NCI-H524 treated with DMSO at 0.1 percent for 48 hours (cell line): ENCODE results near the gene LRRIQ4.

Source experiments
- DNase-seq: peaks from one replicate; lab custom pipeline; 2025; lab: John Stamatoyannopoulos, UW

LRRIQ4 gene

DNA sequence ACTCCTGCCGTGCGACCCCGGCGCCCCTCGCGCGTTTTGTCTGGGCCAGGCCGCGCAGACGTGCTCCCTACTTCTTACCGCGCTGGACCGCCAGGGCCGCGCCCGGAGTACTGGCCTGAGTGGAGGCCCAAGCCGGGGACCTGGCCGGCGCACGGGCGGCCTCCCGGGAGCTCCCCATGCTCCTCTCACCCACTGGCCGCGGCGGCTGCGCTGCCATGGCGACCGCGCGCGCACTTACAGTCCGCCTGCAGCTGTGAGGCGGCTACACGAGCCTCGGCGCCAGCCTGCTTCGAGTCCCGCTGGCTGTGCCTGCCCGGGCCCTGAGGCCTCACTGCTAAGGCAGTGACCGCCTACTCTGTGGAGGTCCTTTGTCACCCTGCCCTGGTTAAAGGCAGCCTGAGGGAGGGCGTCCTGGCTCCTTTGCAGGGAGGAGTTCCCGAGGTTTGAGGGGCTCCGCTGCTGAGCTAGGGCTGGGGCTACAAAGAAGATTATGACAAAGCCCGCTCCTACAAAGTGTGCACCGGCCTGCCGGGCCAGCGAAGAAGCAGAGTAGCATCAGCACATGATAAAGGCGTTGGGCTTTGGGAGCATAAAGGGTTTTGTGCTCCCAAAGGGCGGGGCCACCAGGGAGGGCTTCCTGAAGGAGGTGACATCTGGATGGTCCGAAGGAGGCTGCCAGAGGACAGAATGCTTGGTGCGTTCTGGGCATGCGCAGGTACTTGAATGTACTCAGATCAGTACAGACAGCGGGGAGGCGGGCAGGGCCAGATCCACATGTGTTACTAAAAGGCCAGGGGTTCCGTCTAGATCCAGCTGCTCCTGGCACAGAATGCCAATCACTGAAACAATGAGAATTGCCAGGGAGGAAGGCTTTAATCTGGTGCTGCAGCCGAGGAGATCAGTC, at the start of gene LRRIQ4, which contains the start of gene LRRC34:
Gene LRRIQ4, plus strand, starts transcription at position 539 of the 904 bp plus-strand sequence. CDS start 9,052 bp downstream, outside the sequence.
Gene LRRC34, minus strand, starts transcription at position 573 of the 904 bp plus-strand sequence. Its CDS starts 356 bp downstream, at position 217.
- peak; percentile 86 for DNase-seq

GRCh38 chr3:169764312-169764881, 48.3 kb upstream of the LRRIQ4 start:
- DNase-seq = no peak

DNA sequence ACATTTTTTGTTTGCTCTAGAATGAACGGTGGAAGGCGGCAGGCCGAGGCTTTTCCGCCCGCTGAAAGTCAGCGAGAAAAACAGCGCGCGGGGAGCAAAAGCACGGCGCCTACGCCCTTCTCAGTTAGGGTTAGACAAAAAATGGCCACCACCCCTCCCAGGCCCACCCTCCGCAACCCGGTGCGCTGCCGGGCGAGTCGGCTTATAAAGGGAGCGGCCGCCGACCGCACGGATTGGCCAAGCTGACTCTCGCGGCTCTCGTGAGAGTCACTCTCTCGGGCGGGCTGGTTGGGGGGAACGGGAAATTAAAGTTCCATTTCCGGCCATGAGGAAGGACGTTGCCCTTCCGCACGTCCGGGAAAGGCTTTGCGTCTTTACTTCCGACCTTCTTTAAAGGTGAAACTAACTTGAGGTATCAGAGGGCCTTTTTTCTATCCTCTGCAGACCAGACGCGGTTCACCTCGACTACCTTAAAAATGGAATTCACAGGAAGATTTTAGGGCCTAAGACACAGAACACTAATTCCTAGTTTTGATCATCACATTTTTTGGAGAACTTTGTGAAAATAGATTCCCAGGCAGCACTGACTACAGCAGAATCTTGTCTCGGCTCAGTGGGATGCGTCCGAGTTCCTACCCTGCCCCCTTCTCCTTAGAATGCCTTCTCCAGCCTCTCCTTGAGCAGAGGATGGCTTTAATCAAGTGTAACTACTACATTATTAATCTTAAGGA, 47.6 kb upstream of the LRRIQ4 start, which contains the start of gene TERC:
Gene TERC, minus strand, starts transcription at position 179 of the 731 bp plus-strand sequence.
- DNase-seq = peak; percentile 85

- DNase-seq = peak; percentile 59
These were observed 43.1 kb upstream of the LRRIQ4 start, which contains the start of gene ACTRT3 for GRCh38 chr3:169769287-169770181. TSS of gene ACTRT3 (minus strand) at chr3:169769561. CDS start at chr3:169769520, 41 bp downstream.

DNA sequence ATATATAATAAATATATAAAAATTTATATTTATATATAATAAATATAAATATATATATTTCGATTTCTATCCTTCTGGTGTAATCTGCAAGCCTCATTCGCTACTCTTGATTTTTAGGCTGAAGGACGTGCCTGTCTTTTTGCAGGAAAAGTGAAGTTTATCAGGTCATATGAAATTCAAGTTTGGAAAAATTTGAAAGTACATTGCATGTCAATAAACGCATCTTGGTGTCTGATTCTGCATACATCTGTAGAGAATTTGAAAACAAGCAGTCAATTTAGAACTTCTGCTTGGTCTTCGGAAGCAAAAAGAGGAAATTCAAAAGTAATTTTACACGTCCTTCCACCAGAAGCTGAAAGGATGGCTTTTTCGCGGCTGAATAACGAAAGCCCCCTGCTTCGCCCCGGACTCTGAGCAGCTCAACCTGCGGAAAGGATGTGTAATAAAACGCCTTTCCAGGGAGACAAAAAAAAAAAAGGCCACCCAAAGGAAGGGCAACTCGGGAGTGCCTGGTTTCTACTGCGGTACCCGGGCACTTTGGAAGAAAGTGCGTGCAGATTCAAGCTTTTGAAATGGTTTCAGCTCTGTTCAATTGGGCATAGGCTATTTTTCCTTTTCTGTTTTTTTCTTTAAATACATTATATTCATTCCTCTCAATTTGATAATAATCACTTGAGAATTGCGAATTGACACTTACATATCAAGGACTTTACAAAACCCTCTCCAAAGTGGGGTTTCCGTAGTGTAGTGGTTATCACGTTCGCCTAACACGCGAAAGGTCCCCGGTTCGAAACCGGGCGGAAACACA, 41.0 kb upstream of the LRRIQ4 start:
- peak; percentile 78 for DNase-seq

DNA sequence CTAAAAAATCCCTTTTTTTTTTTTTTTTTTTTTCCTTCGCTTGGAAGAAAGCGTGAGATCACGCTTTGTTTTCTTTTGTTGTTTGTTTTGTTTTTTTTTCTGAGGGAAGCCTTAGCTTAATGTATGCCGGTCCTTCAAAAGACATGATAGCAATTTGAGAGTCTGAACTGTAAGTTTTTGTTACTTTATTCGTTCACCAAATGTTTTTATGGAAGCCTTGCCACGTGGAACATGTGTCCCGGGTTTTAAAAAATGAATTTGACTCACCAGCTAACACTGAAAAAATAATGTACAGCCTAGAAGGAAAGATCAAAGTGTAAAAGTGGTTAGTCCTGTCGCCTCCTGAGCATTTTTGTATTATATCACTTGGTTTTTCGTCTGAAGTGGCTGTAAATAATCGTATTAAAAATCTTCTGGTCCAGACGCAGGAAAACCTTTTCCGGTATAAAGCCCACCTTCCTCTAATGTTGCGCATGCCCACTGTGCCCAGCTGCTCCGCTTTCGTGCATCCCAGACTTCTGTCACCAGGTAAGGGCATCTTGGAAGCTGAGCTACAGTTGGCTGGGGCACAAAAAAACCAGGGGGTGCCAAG, 40.3 kb upstream of the LRRIQ4 start:
- peak; percentile 86 for DNase-seq

GRCh38 chr3:169772897-169773816, 39.5 kb upstream of the LRRIQ4 start, which contains the start of gene MYNN:
TSS of gene MYNN (plus strand) at chr3:169773396. CDS start at chr3:169774296, 900 bp downstream.
- DNase-seq = peak; percentile 69

DNA sequence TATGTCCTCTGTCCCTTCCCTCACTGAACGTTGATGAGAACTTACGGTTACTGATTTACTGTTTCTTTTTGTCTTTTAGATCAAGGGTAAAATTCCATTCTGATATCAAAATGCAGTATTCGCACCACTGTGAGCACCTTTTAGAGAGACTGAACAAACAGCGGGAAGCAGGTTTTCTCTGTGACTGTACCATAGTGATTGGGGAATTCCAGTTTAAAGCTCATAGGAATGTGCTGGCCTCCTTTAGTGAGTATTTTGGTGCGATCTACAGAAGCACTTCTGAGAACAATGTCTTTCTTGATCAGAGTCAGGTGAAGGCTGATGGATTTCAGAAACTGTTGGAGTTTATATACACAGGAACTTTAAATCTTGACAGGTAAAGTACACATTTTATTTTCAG, 38.5 kb upstream of the LRRIQ4 start:
- DNase-seq = no peak

DNA sequence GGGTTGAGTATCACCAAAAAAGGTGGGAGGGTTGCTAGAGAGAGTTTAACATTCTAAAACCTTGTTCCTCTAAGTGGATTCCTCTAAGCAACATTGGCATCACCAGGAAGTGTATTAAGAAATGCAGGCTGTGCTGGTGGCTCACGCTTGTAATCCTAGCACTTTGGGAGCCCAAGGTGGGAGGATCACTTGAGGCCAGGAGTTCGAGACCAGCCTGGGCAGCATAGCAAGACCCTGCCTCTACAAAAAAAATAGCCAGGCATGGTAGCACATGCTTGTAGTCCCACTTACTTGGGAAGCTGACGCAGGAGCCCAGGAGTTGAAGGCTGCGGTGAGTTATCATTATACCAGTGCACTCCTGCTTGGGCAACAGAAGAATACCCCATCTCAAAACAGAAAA, 34.8 kb upstream of the LRRIQ4 start:
- no peak for DNase-seq

GRCh38 chr3:169780742-169781141, 31.9 kb upstream of the LRRIQ4 start:
- DNase-seq = no peak

DNA sequence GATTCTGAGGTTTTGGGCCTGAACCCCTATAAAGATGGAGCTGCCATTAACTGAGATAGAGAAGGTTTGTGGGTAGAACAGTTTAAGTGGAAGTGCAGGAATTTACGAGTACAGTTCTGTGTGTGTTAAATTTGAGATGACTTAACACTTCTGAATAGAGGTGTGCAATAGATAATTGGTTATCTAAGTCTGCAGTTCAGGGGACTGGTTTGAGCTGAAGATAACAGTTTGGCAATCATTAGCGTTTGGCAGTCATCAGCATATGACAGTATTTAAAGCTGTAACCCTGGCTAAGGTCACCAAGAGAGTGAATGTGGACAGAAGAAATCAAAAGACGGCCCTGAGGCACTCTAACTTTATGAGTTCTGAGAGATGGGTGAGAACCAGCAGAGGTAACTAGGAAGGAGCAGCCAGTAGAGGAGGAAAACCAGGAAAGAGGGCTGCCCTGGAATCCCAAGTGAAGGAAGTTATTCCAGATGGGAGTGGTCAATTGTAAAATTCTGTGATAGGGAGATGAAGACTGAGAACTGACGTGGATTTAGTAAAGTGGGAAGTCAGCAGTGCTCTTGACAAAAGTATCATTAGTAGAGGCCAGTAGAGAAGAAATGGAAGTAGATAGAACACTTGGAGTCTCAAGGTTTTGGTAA, 31.3 kb upstream of the LRRIQ4 start:
- DNase-seq = no peak

DNA sequence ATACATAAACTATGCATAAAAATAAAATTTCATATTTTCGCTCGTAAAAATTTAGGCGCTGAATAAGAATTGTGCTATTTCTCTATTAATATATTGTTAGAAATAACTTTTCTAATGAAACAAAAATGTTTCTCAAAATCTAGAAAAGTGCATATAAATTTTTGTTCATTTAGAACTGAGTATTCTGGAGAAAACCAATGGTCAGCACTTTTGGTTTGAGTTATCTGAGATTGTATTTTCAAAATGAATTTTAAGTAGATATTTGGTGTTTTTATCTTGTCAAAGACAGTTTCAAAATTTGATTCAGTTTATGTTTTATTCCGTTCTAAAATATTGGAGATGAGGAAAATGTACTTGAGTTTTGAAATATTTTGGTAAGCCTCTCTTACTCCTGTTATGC, 25.6 kb upstream of the LRRIQ4 start:
- DNase-seq = no peak

DNA sequence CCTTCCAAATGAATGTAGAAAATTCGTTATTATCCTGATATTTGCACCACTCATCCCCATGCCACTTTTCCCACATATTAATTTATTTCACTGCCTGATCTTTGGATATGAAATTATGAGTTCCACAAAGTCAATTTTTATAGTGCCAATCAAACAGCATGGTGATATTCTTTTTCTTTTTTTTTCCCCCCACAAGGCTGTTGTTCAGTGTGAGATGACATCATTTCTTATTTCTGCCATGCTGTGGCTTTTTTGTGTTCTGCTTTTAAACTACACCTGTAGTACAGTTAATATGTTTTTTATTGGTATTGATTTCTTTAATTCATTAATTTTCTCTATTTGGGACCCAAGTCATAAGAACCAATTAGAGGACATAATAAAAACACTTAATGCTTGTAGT, 24.9 kb upstream of the LRRIQ4 start:
- DNase-seq = no peak

GRCh38 chr3:169790219-169790618, 22.5 kb upstream of the LRRIQ4 start:
- no peak for DNase-seq

DNA sequence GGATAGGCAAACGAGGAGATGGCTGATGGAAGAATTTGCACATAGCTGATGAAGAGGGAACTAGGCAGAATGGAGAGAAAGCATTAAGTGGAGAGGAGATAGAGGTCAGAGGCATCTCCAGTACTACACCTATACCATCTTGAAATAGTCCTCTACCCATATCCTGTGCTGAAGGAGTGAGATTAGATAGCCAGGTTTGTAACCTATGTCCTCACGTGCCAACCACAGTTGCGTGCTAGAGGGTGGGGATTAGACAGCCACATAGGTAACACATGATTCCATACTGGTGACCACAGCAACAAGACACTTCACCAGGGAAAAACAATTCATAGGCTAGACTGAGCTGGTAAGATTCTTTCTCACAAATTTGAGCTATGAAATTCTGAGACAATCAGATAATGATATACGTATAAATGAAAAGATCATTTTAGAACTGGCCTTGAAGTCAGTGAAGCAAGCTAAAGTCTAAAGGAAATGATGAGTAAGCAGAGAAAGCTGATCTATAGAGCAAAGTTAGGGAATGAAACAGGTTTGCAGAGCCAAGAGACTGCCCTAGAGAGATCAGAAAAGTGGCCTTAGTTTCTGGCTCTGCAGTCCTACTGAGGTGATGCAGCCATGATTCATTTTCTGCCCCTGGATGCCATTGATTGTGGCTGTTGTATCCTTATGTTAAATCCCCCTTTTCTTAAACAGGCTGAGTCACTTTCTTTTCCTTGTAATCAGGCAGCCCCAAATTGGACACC, 21.8 kb upstream of the LRRIQ4 start:
- DNase-seq = no peak

DNA sequence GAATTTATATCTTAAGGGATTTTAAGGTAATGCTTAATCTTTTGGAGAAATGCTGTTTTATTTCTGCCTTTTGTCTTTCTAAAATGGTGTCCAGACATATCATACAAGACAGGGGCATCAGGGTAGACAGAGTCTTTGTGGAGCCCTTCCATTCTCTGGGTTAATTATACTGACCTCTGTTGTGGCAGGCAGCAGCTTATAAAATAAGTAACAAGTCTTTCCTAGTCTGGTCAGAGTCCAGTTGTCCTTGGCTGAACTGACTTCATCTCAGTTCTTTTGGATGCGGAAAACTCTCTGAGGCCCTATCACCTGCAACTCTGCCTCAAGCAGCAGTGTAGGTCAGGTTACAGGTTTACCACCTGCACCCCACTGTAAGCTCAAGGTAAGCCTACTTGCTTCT, 20.3 kb upstream of the LRRIQ4 start:
- no peak for DNase-seq

- DNase-seq = no peak
These were observed 8.0 kb upstream of the LRRIQ4 start for GRCh38 chr3:169804681-169805080.
